Kidney capillary endothelial cell (primary cell): ENCODE data around the gene ROR2.
"Not testable (repeated sequence)": the region's sequence is repeated elsewhere in the genome, so short reads cannot be mapped to it uniquely, and the experiment has no call there.

Source experiments
- DNase-seq: peaks from one replicate; pipeline ENCODE4 v3.0.0-alpha.2; 2018; ENCODE audit warnings: low spot score

The ROR2 gene

DNA sequence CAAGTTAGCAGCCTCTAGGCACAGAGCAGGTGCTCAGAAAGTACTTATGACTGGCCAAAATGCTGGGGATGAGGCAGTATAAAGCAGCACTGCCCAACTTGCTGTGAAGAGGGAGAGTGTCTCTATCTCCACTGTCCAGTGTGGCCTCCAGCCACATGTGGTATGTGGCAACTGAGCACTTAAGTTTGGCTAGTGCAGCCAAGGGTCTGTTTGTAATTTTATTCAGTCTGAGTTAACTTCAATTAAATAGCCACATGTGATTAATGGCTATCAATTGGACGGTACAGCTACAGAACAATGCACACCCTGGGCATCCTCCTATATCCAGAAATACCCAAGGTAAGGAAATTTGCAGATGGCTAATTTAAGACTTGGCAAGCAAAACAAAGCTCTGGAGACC lies 26.9 kb downstream of the ROR2 start:
- no peak for DNase-seq

DNA sequence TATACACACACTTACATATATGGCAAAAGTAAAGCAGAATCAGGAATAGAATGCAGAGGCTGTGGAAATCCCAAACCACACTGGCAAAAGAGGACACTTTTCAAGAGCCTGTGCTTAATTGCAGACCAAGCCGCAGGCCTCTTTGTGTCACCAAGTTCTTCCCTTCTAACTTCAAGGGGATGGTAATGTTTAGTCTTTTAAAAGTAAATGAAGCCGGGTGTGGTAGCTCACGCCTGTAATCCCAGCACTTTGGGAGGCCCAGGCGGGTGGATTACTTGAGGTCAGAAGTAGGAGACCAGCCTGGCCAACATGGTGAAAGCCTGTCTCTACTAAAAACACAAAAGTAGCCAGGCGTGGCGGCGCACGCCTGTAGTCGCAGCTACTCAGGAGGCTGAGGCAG lies 28.7 kb downstream of the ROR2 start:
- no peak for DNase-seq

DNA sequence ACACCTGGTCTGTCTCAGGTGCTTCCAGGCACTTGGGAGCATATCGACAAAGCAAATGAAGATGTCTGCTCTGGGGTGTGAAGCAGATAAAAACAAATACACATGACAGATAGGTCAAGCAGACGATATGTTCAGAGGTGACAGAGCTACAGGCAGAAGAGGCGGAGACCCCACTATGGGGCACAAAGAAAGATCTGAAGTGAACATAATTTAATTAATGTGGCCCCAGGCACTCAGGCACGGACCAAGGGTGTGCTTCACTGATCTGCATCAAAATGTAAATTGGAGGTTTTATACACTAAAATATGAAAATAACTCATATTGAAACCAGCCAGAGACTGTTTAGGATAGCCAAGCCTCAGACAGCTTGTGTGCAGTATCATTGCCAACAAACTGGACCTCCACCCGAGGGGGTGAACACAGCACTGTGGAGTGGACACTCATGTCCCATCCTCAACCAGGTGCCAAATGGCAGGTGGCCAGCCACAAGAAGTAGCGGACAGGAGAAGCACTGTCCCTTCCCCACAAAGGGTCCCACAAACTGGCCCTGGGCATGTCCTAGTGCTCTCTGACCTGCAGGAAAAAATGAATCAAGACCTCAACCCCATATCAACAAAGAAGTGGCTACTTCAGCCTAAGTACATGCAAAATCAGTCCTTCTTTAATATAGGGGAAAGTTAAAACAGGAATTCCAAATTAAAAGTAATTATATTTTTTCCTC lies 29.2 kb downstream of the ROR2 start:
- no peak for DNase-seq

DNA sequence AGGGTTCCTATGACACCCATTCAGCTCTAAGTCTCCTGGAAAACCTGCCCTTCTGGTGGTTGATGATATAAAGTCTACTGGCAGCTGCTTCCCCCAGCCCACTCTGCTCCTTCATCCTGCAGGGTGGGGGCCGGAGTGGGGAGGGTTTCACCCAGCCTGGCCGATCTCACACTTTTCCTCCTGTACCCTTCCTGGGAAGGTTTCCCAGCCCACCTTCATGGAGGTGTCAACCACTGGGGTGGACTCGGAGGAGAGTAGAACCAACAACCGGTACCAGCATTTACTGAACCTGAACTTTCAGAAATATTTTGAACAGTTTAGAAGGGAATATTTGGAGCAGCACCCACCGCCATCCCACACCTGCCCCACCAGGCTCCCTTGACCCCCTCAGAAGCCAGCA lies 30.4 kb downstream of the ROR2 start:
- no peak for DNase-seq

DNA sequence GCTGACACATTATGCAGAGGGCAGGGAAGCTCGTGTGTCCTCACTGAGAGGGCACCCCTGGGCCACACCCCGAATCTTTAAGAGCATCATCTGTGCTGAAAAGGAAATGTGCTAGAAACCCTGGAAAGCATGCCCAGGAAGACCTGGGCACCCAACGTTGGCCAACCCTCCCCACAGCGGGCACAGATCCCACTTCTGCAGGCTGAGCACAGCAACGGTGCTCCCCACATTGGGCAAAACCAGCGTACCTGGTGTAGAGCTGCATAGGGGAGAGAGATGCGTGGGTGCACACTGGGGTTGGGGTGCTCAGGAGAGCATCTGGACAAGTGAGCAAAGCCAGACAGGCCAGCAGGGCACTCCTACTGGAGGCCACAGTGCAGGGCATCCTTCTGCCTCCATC lies 32.6 kb downstream of the ROR2 start:
- DNase-seq: no peak

DNA sequence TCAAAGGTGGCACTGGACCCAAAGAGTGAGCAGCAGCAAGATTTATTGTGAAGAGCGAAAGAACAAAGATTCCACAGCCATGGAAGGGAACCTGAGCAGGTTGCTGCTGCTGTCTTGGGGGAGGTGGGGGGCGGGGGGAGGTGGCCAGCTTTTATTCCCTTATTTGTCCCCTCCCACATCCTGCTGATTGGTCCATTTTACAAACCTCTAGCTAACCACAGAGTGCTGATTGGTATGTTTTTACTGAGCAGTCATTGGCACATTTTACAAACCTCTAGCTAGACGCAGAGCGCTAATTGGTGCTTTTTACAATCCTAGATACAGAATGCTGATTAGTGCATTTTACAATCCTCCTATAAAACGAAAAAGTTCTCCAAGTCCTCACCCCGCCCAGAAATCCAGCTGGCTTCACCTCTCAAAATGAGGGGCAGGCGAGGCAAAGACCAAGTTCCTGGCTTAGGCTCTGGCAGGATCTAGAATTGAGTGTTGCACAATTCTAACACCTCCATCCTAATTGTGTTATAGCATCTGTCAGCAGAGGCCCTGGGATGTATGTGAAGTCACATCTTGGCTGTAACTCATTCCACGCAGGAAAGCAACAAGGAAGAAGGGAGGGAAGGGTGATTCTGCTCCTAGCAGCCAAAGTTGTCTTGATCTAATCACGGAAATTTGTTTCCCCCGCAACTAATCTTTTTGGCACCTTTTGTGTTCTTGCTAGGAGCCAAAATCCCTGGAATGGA lies 34.3 kb downstream of the ROR2 start:
- DNase-seq: no peak

DNA sequence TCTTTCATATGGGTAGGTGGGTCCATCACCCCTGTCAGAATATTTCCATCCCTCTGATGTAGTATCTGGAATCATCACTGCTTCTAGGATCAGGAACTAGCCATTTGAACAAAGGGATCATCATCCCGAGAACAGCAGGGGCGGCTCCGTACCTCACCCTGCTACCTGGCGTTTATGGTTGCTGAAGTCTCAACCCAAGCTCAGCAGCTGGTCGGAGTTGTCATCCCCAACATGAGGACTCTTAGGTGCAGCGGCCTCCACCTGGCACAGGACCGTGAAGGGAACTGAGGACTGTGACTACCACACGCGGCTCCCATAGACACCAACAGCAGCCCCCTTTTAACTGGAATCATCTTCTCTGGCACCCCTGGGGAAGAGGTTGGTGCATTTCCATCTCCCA lies 35.1 kb downstream of the ROR2 start:
- DNase-seq: no peak

DNA sequence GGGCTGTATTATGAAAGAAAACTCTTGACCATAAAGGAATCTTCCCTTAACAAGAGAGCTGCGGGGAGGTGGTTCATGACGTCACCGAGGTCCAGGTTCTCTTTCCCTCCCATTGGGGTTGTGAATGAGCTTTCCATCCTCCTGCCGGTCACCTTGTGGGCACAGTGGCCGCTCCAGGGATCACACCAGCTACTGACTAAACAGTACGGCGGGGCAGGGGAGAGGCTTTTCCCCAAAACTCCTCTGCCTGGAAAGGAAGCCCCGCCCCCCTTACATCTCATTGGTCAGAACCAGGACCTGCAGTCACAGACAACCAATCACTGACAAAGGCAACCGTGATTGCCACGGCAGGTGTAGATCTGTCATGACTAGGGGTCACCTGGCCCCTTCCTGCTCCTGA lies 35.6 kb downstream of the ROR2 start:
- DNase-seq: no peak

DNA sequence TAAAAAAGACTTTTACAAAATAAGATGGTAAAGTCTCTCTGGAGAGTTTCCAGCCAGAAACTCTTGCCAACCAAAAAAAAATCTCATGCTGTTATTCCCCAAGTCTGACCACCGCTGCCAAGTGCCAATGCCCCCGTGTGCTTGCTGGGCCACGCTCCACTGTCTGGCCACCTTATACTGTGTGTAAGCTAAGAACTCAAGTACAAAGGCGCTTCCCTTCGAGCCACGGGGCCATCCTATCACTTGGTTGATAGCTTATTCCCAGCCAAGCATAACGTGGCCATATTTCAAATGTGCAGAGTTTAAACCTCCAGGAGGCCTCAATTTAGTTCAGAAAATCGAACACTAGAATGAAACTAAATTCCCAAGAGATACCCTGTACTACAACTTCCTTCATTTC lies 36.0 kb downstream of the ROR2 start:
- no peak for DNase-seq

DNA sequence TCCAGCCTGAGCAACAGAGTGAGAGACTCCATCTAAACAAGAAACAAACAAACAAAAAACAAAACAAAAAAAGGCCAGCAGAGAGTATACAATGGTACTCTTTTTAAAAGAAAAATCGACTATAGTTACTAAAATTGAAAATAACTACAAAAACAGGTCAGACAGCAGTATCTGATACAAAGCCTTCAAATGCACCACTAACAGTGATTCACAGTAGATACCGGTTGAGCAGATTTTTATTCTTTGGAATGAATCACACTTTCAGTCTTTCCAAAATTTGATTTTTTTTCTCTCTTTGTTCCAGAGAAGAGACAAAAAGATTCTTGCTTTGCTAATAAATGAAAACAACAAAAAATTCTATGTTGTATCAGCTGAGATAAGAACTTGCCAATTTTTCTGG lies 36.9 kb downstream of the ROR2 start:
- DNase-seq: no peak

DNA sequence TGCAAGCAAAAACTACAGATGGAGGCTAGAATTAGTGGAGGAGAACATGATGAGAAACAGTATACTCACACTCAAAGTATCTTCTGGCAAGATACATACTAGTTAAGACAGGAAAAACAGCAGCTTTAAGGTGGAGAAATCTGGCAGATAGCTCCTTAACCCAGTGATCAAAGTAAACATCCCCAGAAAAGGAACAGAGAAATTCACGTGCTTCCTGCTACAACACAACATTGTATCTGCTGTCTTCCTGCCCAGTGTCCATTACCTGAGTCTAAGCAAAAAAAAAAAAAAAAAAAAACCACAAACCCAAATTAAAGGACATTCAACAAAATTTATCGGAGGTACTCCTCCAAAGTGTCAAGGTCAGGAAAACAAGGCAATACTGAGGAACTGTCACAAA lies 38.4 kb downstream of the ROR2 start:
- DNase-seq: no peak

DNA sequence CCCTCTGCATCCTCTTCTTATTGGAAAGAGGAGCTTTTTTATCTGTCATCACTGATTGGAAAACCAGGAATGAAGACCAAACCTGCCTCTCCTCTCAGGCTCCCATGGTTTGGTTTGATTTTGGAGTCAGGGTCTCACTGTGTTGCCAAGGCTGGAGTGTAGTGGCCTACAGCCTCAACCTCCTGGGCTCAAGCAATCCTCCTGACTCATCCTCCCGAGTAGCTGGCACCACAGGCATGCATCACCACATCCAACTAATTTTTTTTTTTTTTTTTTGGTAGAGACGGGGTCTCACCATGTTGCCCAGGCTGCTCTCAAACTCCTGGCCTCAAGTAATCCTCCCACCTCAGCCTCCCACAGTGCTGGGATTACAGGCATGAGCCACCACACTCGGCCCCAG lies 40.8 kb downstream of the ROR2 start:
- not testable (repeated sequence) for DNase-seq

DNA sequence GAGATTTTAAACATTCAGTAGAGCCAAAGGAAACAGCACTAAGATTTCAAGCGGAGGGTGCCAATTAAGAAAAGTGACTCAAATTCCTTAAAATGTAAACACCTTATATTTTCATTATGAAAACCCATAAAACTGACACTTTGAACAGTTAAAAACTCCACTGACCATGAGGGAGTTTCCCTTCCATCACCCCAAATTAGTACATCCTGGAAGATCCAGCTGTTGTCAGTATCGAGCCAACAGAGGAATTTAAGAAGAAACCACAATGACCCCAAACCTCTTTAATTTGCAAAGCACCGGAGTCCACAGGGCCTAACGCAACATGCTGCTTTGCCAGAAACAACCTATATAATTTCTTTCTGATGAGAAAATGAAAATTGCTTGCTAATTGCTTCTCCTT lies 41.3 kb downstream of the ROR2 start:
- DNase-seq: no peak

DNA sequence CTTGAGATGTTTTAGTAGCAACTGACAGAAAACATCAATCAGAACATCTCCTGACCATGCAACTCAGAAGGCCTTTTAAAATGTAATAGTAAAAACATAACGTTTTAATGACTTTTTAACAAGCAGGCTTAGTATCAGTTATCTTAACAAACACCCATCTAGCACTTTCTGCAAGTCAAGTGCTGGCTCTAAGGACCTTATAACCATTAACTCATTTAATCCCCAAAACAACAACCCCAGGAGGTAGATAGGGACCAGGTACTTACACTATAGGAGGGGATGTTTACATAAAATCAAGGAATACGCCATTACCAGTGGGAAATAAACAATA lies 41.8 kb downstream of the ROR2 start:
- DNase-seq: no peak

DNA sequence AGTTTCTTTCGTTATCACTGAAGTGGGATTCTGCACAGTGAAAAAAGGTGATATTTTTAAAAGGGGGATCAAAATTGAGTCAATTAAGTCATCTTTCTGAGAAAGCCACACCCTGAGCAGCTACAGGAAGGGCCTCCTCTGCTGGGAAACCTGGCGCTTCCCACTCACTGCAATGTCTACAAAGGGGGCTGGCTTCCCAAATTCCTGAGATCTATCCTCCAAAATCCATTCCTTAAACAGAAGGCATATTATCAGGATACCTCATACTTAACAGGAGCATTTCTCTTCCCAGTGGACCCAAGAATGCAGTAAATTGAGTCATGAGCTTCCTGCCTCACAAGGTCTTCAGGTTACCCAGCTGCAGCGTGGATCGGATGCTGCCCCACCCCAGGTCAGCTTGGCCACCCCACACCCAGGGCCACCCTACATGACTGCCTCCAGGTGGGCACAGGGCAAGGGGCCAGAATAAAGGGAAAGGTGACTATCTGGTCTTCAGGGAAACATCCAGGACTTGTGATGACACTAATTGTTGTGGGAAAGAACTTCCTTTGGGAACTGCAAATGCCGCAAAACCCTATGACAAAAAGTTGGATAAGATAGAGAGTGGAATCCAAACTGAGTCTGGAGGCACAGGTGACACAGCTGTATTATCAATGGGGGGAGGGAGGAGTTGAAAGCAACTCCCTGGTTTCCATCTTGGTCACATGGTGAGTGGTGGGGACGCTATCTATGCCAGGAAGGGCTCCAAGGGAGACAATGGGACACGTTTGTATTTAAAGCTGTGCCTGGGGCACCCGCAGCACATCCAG lies 42.3 kb downstream of the ROR2 start:
- no peak for DNase-seq

DNA sequence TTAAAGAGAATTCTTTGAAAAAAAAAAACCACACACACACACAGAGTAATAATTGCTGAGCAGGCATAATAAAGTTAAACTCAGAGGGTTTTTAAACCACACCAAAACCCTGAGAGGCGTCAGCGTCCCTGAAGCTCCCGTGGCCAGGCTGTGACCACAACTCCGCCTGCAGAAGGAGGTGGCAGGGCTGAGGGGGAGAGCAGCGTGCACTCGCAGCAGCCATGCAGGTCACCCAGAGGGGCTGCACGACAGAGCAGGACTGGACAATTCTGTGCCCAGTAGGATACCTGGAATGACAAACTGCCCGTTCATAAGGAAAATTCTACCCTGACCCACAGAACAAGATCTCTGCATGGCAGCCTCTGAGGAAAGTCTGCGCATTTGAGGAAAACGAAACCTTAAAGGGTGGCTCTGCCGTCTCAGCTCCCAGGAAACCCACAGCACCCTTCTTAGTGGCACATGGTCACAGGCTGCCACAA lies 44.0 kb downstream of the ROR2 start:
- DNase-seq: no peak

DNA sequence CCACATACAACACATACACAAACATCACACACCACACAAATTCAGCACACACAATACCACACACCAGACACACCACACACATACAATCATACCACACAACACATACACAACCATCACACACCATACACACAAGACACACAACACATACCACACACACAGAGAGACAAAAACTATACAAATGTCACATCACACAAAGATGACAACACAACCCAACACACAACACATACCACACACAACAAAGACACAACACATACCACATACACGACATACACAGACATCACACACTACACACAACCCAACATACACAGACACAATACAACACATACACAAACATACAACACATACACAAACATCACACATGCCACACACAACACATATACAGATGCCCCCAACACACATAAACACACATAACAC lies 44.8 kb downstream of the ROR2 start:
- no peak for DNase-seq

DNA sequence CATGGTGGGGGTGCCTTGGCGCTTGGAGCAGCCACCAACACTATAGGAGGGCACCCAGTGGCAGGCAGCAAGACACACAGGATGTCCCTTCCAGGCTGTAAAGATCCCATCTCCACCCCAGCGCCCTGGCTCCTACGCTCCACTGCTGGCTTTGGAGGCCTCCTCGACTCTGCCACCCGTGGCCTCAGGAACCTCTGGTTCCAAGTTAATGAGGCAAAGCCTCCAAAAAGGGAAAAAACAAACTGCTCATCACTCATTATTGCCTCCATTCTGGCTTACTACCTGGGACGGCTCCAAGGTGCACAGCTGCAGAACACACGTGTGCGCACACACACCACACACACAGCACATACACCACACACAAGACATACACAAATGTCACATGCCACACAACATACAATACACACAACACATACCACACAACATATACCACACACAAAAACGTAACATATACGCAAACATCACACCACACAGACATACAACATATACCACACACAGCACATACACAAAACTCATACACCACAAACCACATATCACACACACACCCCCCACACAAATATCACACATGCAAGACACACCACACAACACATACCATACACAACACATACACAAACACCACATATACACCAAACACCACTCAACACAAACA lies 45.3 kb downstream of the ROR2 start:
- DNase-seq: no peak

DNA sequence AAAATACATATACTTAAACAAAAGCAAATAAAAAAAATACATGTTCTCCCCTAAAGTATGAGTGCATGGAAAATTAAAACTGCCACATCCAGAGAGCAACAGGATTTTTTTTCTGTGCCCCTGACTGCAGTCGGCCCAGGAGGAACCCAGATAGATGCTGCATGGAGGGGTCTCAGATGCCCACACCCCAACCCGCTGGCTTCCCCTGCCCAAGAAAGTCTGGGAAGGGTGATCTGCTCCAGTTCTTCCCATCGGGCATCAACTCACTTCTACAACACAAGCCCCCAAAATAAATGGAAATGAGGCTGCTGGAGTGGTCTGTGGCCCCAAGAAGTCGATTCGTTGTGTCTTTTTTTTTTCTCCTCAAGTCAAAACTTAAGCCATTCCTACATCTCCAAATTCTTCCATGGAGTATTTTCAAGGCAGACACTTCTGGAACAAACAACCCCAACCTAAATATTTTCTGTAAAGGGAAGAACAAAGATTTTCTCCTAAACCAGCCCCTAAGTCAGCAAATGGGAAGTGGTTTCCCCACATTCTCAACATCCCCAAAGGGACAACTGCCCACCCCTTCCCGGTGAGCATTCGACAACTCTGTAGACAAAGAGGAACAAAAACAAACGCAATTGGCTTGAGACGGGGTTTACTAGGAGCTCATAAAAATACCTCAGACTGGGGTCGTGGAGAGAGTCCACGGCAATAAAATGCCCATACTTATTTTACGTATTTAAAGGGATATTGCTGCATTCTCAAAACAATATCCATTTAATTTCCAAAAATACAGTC lies 46.7 kb downstream of the ROR2 start:
- DNase-seq: no peak

DNA sequence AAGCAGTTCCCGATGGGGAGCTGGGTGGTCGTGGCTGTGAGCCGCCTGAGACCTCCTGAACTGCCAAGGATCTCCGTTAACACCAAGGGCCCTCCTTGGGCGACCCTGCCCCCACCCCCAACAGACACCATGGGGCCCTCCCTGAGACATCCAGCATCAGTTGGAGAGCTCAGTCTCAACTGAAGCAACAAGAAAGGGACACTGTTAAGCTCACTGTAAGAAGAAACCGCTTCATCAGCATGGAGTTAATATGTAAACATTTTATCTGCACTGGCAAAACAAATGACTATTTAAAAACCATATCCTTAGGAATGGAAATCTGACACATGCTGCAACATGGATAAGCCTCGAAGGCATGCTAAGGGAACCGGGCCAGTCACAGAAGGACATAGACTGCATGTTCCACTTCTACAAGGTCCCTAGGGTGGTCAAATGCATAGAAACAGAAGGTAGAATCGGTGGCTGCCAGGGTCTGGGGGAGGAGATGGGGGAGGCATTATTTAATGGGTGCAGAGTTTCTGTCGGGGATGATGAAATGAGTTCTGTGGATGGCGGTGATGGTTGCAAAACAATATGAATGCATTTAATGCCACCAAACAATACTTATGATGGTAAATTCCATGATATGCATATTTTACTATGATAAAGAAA lies 47.4 kb downstream of the ROR2 start:
- DNase-seq: no peak

DNA sequence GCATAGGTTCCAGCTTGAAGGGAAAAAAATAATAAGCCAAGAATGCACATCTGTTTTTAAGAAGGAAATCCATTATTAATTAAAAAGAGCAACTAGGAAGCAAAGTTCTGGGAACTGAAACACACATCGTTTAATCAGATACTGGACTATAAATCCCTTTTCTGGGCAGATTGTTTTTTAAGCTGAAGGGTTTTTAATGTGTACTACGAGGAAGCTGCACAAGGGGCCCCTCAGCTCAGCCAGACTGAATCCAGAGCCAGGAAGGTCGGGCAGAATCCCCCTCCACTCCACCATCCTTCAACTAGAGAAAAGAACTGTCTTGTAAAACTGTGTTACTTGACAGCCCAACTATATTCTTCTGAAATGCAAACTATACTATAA lies 49.2 kb downstream of the ROR2 start:
- no peak for DNase-seq
